ENCODE measurements around the gene BRIP1.

The BRIP1 gene

DNA sequence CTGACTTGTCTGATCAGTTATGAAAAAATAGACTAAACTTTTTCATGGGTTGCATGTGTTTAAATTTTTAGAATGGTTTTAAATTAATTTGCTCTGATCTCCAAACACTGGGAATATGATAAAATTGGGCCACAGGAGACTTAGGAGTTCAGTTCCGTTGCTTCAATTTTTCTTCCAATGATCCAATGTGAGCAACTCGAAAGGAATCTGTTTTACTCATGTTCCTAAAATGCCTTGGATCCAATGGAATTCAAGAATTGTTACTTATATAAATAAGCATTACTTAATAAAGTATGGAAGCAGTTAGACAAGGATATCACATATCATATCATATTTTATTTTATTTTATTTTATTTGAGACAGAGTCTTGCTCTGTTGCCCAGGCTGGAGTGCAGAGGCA is 216.3 kb downstream of the BRIP1 start:
- TF ChIP-seq, protein P1, sequence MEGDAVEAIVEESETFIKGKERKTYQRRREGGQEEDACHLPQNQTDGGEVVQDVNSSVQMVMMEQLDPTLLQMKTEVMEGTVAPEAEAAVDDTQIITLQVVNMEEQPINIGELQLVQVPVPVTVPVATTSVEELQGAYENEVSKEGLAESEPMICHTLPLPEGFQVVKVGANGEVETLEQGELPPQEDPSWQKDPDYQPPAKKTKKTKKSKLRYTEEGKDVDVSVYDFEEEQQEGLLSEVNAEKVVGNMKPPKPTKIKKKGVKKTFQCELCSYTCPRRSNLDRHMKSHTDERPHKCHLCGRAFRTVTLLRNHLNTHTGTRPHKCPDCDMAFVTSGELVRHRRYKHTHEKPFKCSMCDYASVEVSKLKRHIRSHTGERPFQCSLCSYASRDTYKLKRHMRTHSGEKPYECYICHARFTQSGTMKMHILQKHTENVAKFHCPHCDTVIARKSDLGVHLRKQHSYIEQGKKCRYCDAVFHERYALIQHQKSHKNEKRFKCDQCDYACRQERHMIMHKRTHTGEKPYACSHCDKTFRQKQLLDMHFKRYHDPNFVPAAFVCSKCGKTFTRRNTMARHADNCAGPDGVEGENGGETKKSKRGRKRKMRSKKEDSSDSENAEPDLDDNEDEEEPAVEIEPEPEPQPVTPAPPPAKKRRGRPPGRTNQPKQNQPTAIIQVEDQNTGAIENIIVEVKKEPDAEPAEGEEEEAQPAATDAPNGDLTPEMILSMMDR (IDR thresholded peaks at IDR 0.05; ENCODE audit: insufficient read depth, missing control alignments): no peak
- no peak for DNase-seq (ENCODE audit: insufficient read length, low spot score)
- no peak for FAIRE-seq

DNA sequence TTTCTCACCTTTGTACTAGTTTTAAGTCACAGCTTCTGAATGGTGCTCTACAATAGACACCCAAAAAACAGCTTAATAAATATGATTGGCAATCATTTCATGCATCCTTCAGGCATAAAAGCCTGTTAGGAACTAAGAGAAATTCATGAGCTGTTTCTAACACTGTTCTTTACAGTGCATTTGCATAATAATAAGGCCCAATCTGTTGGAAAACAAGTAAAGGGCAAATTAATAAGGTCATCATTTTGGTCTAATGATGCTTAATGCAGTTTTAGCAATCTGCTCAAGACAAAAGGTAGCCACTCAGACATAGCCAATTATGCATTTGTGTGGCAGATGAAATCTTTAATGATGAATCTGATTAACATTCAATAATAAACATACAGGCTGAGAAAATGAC is 216.8 kb downstream of the BRIP1 start:
- DNase-seq (ENCODE audit: insufficient read length, low spot score) (no peak), FAIRE-seq (no peak)
- TF ChIP-seq, protein P1 (IDR thresholded peaks at IDR 0.05; ENCODE audit: insufficient read depth, missing control alignments): no peak

DNA sequence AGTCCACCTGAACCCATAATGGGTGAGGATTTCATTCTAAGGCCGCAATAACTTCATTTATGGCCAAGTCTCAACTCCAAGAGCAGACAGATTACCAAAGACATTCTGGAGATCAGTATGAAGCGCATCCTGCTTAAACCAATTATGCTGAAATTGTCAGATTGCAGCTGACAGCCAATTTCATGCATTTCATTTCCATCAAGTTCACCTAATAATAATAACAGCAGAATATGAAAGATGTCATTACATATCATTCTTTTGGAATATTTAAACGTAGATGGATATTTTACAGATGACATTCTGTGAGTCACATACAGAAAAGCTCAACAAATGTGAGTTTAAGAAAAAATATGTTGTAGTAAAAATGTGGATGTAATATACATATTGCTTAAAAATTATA is 217.4 kb downstream of the BRIP1 start:
- DNase-seq (ENCODE audit: insufficient read length, low spot score) (no peak), FAIRE-seq (peak; percentile 61)
- TF ChIP-seq, protein P1 (IDR thresholded peaks at IDR 0.05; ENCODE audit: insufficient read depth, missing control alignments): no peak

DNA sequence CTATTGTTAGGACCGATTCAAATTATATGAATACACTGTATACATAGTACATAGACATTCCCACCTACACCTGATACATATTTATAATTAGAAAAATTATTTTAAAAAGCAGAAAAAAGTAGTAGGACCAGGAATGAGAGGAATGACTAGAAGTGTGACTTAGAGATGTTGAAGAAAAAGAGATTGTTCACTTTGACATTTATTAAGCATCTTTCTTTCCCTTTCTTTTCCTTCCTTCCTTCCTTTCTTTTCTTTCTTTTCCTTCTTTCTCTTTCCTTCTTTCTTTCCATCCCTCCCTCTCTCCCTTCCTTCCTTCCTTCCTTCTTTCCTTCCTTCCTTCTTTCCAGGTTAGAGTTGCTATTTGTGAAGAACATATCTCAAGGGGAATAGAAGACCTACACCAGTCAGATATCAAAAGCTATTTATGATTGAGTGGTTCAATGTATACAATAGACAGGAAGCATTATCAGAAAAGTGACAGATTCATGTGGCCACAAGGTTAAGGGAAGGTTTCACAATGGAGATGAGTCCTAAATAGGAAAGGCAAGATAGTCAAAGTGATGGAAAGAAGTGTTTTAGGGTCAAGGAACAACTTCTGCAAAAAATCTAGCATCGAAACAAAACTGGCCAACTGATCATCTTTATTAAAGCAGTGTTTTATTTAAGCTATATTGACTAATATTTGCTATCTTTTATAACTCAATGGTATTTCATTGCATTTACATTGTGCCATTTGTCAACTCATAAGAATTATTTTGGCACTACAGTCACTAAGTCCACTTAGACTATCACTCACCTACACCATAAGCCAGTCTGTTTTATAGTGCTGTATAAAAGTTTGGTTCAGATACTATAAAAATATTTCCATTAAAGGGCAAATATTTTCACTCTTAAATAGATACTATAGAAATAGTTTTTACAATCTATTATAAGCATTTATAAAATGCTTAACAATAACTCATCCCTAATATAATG is 218.2 kb downstream of the BRIP1 start:
- FAIRE-seq (no peak), DNase-seq (ENCODE audit: insufficient read length, low spot score) (no peak)
- TF ChIP-seq, protein P1 (IDR thresholded peaks at IDR 0.05; ENCODE audit: insufficient read depth, missing control alignments): no peak

DNA sequence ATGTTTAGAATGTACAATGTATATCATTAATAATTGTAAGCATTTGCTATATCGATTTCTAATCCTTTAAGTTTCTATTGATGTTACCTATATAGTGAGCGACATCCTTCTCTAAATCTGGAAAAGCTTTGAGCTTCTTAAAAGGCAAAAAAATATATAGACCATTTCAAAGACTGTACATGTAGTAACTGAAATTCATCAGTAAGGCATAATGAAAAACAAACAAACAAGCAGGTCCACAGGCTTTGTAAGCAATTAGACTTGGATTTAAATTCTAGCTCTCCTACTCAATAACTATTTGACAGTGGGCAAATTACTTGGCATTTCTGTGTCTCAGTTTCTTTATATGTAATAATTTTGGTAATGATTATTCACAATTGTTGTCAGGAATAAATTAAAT is 220.6 kb downstream of the BRIP1 start:
- TF ChIP-seq, protein P1 (IDR thresholded peaks at IDR 0.05; ENCODE audit: insufficient read depth, missing control alignments): no peak
- FAIRE-seq (no peak), DNase-seq (ENCODE audit: insufficient read length, low spot score) (no peak)

DNA sequence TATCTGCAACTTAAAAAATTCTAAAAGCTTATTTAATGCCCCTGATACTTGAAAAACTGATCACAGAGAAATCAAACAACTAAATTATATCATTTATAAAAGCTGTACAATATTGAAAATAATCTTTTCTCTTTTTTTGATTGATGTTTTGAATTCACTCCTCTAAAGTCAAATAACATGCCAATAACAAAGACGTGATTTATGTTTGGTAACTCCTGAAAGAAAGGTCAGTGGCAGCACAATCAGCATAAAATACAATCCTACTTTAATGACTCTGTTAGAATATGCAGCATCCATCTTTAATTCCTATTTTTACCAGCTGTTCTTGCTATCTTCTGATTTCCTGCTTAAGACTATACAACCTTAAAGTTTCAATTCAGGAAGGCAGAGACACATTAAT is 221.6 kb downstream of the BRIP1 start:
- TF ChIP-seq, protein P1 (IDR thresholded peaks at IDR 0.05; ENCODE audit: insufficient read depth, missing control alignments): no peak
- FAIRE-seq: no peak
- DNase-seq (ENCODE audit: insufficient read length, low spot score): no peak

DNA sequence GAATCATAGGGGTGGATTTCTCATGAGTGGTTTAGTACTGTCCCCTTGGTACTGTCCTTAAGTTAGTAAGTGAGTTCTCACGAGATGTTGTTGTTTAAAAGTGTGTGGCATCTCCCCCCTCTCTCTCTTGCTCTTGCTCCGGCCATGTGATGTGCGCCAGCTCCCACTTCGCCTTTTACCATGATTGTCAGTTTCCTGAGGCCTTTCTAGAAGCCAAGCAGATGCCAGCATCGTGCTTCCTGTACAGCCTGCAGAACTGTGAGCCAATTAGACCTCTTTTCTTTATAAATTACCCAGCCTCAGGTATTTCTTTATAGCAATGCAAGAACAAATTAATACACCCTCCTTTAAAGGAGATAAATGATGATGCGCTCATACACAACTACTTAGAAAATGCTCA is 222.2 kb downstream of the BRIP1 start:
- TF ChIP-seq, protein P1 (IDR thresholded peaks at IDR 0.05; ENCODE audit: insufficient read depth, missing control alignments): no peak
- FAIRE-seq (no peak), DNase-seq (ENCODE audit: insufficient read length, low spot score) (no peak)
